Stimulated activated naive CD8-positive, alpha-beta T cell treated with anti-CD3 and anti-CD28 coated beads, Interleukin-15, amount 100 ng/mL, for 72 hours (primary cell): ENCODE results near the gene GLP1R.

Experiments
- ATAC-seq: fragments of 150-1000 bp; cut with Tn5 transposase; 2 replicates; pipeline ENCODE4 v1.10.0; 2021; ENCODE audit warnings: mild to moderate bottlenecking, moderate library complexity
- DNase-seq, 2 donors: peaks; one replicate each; pipeline ENCODE4 v3.0.0; 2021 to 2022
- H3K27ac Mint-ChIP-seq, 2 donors: one replicate each; pipeline ENCODE4 v1.8.0; 2022; ENCODE audit warnings: mild to moderate bottlenecking in 2 of 2, mixed read lengths in 2 of 2, moderate library complexity in 2 of 2
- H3K27me3 Mint-ChIP-seq: one replicate; pipeline ENCODE4 v1.8.0; 2022; ENCODE audit warnings: mixed read lengths
- H3K4me1 Mint-ChIP-seq: one replicate; pipeline ENCODE4 v1.8.0; 2022; ENCODE audit warnings: mild to moderate bottlenecking, mixed read lengths
- H3K4me3 Mint-ChIP-seq, 2 donors: one replicate each; pipeline ENCODE4 v1.8.0; 2022; ENCODE audit warnings: mild to moderate bottlenecking in 2 of 2, mixed read lengths in 2 of 2, moderate library complexity in 1 of 2
- H3K9me3 Mint-ChIP-seq, 2 donors: one replicate each; pipeline ENCODE4 v1.8.0; 2022; ENCODE audit warnings: mixed read lengths in 2 of 2

GLP1R gene

DNA sequence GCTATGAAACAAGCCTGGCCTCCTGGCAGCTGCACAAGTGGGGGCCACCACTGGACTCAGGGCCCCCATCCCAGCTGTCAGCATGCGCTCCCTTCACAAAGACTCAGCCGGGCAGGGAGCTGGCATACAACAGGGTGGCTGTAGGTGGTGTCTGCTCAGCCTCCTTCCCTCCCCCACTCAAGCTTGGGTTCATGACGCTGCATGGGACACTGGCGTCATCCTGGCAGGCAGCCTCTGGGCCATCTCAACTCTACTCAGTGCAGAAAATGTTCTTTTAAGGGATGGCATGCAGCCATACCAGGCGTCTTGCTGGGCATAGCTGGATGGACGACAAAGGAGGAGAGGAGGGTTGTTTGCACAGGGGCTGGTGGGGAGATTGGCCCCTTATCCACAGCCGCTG is 35.9 kb downstream of the GLP1R start:
- Mint-ChIP-seq H3K27ac (no peak overlapping the region), H3K9me3 (no peaks in the 10 kb centered on the region), H3K27me3 (peaks cover 52% of the 10 kb centered on the region), H3K4me1 (peaks cover 46% of the 10 kb centered on the region), H3K4me3 (no peak overlapping the region)
- ATAC-seq = no peak
- DNase-seq = no peak

DNA sequence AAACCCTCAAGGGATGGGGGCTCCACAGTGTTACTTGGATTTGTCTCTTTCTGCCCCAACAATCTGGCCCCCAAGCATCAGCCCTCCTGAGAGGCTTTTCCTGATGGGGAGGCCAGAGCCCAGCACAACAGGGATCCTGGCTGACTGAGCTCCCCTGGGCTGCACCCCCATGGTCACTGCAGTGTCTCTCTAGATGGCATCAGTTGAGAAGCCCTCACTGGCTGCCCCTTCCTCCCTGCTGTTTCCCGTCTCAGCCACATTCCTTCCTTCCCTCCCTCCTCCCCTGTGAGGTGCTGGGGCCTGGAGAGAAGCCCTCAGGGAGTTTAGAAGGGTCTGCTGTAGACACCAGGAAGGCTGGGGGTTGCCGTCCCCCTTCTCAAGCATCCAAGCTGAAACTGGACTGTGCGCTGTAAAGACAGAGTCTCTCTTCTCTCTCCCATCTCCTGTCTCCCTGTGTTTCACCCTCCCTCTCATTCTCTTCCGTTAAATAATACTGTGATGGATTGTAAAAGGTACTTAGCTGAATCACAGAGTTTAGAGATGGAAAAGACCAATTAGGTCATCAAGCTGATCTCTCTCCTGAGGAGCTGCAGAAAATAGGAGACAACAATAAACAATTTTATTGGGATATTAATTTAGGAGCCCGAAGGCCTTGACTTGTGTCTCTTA is 36.7 kb downstream of the GLP1R start:
- Mint-ChIP-seq H3K27ac (no peak overlapping the region), H3K4me3 (no peak overlapping the region), H3K4me1 (peaks cover 48% of the 10 kb centered on the region), H3K9me3 (no peaks in the 10 kb centered on the region), H3K27me3 (peaks cover 60% of the 10 kb centered on the region)
- ATAC-seq (no peak), DNase-seq (no peak)

DNA sequence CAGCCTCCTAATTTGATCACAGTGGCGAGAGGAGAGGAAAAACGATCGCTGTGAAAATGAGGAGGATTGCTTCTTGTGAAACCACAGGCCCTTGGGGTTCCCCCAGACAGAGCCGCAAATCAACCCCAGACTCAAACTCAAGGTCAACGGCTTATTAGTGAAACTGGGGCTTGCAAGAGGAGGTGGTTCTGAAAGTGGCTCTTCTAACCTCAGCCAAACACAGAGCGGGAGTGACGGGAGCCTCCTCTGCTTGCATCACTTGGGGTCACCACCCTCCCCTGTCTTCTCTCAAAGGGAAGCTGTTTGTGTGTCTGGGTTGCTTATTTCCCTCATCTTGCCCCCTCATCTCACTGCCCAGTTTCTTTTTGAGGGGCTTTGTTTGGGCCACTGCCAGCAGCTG is 37.7 kb downstream of the GLP1R start:
- Mint-ChIP-seq H3K27ac (peak overlapping the region; percentile 20 to 28), H3K4me3 (peak overlapping the region; percentile 9 to 36), H3K4me1 (peaks cover 53% of the 10 kb centered on the region), H3K27me3 (peaks cover 70% of the 10 kb centered on the region), H3K9me3 (no peaks in the 10 kb centered on the region)
- DNase-seq (peak; percentile 67 to 84), ATAC-seq (peak; percentile 96)

DNA sequence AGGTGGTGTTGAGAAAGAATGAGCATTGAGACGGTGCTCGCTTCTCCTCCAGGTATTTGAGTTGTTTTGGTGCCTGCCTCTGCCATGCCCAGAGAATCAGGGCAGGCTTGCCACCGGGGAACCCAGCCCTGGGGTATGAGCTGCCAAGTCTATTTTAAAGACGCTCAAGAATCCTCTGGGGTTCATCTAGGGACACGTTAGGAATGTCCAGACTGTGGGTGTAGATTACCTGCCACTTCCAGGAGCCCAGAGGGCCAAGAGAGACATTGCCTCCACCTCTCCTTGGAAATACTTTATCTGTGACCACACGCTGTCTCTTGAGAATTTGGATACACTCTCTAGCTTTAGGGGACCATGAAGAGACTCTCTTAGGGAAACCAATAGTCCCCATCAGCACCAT is 38.1 kb downstream of the GLP1R start:
- Mint-ChIP-seq H3K27ac (peak overlapping the region in 1 of 2 donors; percentile 28), H3K9me3 (no peaks in the 10 kb centered on the region), H3K4me1 (peaks cover 53% of the 10 kb centered on the region), H3K27me3 (peaks cover 74% of the 10 kb centered on the region), H3K4me3 (peak overlapping the region; percentile 9 to 36)
- no peak for DNase-seq
- peak; percentile 17 for ATAC-seq

DNA sequence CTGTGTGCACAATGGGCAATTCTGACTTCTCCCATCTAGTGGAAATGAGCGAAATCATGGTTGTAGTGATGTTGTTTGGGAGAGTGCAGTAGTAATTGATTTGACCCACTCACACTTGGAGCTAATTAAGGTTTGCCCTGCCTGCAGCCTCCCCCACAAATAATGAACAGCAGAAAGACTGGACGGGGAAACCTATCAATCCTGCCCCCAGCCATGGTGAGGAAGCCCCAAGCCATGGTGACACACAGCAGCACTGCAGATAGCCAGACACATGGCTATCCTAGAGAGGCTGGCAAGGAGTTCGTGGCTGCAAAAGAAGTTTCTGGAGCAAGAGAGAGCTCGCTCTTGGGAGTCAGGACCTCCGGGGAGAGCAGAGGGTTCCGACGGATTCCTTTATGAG is 38.6 kb downstream of the GLP1R start:
- DNase-seq = no peak
- H3K4me3 Mint-ChIP-seq = no peak overlapping the region
- H3K27me3 Mint-ChIP-seq = peaks cover 79% of the 10 kb centered on the region
- H3K9me3 Mint-ChIP-seq = no peaks in the 10 kb centered on the region
- ATAC-seq = no peak
- peaks cover 53% of the 10 kb centered on the region for H3K4me1 Mint-ChIP-seq
- H3K27ac Mint-ChIP-seq = no peak overlapping the region

DNA sequence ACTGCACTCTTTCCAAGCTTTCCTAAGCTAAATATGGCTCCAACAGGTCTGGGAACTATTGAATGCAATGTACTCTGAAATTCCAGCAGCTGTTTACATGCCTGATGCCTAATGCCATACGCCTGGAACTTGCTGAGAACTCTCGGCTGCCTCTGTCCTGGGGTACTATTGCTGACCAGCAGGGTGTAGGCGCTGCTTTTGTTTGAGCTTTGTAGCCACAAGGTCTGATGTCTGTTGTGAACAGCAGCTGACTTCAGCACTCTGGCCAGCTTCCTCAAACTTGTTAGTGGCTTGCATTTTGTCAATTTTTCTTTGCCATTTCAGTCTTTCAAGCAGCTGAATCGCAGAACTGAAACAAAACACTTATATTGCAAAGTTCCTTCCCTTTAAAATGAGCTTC is 39.8 kb downstream of the GLP1R start:
- peak in 1 of 2 donors; percentile 23 for DNase-seq
- H3K4me3 Mint-ChIP-seq = no peak overlapping the region
- no peak for ATAC-seq
- H3K4me1 Mint-ChIP-seq = peaks cover 45% of the 10 kb centered on the region
- H3K27me3 Mint-ChIP-seq = peaks cover 86% of the 10 kb centered on the region
- peak overlapping the region in 1 of 2 donors; percentile 61 for H3K27ac Mint-ChIP-seq
- no peaks in the 10 kb centered on the region for H3K9me3 Mint-ChIP-seq

DNA sequence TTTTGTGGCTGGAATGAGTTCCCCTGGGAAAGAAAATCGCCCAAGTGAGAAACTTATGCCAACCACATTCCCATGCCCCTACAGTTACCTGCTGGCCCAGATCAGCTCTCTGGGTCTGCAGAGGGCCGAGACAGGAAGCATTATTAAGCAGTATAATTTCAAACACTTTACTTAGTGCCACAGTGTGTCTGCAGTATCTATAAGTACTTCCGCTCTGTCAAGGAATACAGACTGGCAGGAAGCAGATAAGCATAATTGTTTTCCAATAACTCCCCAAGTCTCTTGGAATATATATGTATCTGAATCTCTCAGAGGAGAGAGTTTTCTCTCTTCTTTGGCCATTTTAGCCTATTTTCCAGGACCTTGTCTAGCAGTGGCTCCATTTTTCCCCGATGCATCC is 41.5 kb downstream of the GLP1R start:
- H3K9me3 Mint-ChIP-seq = no peaks in the 10 kb centered on the region
- no peak overlapping the region for H3K4me3 Mint-ChIP-seq
- no peak overlapping the region for H3K27ac Mint-ChIP-seq
- peaks cover 37% of the 10 kb centered on the region for H3K4me1 Mint-ChIP-seq
- DNase-seq (no peak), ATAC-seq (no peak)
- peaks cover 70% of the 10 kb centered on the region for H3K27me3 Mint-ChIP-seq

DNA sequence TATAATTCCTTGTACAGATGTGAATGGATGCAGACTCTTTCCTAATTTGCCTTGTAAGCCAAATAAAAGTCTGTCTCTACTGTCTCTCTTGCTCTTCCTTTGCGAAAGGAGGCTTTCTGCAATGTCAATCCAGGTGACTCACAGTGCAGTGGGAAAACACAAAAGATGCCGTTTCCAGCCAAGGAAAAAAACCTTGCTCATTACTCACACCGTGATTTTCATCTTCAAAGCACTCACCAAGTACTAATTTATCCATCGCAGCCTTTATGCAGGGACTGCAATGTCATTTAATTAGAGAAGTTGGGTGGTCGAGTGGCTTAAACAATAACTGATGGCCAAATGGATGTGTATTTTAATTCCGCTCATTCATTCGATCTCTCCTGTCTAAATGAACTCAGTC is 42.6 kb downstream of the GLP1R start:
- no peaks in the 10 kb centered on the region for H3K9me3 Mint-ChIP-seq
- DNase-seq = no peak
- no peak overlapping the region for H3K4me3 Mint-ChIP-seq
- no peak overlapping the region for H3K27ac Mint-ChIP-seq
- peaks cover 26% of the 10 kb centered on the region for H3K4me1 Mint-ChIP-seq
- H3K27me3 Mint-ChIP-seq = peaks cover 68% of the 10 kb centered on the region
- no peak for ATAC-seq

DNA sequence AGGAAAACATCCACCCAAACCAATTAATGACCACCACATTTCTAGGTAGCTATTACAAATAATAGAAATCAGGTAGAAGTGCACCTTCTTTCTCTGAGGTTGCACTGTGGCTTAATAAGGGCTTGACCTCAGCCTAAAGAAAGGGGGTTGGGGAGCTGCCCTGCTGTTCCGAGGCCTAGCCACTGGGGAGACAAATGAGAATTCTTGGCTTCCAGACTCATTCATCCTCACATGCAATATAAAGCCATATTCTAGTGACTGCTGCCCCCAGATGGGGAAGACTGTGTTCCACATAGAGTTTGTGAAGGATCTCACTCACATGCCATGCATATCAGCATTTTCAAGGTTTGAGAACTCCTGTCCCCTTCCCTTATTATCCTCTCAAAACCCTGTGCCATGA is 43.5 kb downstream of the GLP1R start:
- H3K27ac Mint-ChIP-seq = no peak overlapping the region
- peaks cover 59% of the 10 kb centered on the region for H3K27me3 Mint-ChIP-seq

DNA sequence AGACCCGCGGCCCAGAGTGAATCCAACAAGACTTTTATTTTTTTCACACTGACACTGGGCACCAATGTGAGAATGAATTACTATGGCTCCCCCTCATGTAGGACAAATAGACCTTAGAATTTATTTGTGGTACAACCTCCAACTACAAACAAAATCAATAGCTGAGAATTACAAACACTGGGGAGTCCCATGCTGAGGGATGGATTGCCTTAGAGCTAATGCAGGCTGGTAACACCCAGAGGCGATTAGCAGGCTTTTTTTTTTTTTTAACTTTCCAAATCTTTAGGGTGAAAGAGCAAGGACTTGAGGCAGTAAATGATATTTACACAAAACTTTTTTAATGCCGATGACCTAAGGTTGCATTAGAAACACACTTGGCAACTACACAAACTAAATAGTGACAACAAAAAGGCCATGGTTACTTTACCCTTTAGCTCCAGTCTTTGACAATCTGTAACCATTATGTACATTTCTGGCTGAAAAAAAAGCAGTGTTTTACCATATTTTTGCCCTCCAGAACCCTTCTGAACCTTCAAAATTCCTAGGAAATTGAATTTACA is 44.6 kb downstream of the GLP1R start:
- Mint-ChIP-seq H3K4me3 (no peak overlapping the region), H3K27me3 (peaks cover 48% of the 10 kb centered on the region), H3K27ac (no peak overlapping the region), H3K9me3 (no peaks in the 10 kb centered on the region), H3K4me1 (peaks cover 14% of the 10 kb centered on the region)
- ATAC-seq = no peak
- DNase-seq = no peak

More for the DNA sequence above, 43.5 kb downstream of the GLP1R start:
- no peak for DNase-seq
- H3K4me1 Mint-ChIP-seq = peaks cover 17% of the 10 kb centered on the region
- no peak overlapping the region for H3K4me3 Mint-ChIP-seq
- H3K9me3 Mint-ChIP-seq = no peaks in the 10 kb centered on the region
- ATAC-seq = peak; percentile 53

DNA sequence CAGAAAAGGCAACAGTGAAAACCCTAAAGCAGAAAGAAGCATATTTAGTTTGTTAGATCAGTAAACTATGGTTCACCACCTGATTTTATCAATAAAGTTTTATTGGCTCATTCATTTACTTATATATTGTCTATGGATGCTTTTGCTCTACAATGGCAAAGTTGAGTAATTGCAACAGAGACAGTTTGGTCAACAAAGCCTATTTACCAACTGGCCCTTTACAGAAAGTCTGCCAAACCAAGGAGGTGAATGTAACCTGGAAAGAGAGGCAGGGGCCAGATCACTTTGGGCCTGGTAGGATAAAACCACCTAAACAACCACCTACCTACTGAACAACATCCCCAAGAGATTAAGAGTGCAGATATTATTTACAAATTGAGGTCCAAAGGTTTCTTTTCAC is 47.0 kb downstream of the GLP1R start:
- H3K4me3 Mint-ChIP-seq = no peak overlapping the region
- DNase-seq = no peak
- no peak overlapping the region for H3K27ac Mint-ChIP-seq
- H3K4me1 Mint-ChIP-seq = peaks cover 13% of the 10 kb centered on the region
- no peaks in the 10 kb centered on the region for H3K9me3 Mint-ChIP-seq
- peaks cover 25% of the 10 kb centered on the region for H3K27me3 Mint-ChIP-seq
- no peak for ATAC-seq

DNA sequence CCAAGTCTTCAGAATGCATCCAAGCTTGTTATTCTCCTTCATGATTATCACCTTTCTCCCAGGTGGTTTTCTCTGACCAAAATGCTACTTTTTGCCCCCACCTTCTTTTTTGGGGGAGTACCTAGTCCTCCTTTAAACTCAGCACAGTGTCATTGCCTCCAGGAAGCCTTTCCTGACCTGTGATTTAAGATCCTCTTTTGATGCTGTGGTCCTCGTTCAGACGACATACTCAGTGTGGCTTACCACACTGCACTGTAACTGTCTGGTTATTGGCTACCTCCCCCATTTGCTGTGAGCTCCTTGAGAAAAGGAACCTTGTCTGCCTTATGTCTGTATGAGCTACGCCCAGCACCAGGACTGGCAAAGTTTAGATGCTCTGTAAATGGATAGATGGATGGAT is 51.8 kb downstream of the GLP1R start:
- peak overlapping the region in 1 of 2 donors; percentile 19 for H3K27ac Mint-ChIP-seq
- H3K9me3 Mint-ChIP-seq = no peaks in the 10 kb centered on the region
- ATAC-seq = peak; percentile 99

DNA sequence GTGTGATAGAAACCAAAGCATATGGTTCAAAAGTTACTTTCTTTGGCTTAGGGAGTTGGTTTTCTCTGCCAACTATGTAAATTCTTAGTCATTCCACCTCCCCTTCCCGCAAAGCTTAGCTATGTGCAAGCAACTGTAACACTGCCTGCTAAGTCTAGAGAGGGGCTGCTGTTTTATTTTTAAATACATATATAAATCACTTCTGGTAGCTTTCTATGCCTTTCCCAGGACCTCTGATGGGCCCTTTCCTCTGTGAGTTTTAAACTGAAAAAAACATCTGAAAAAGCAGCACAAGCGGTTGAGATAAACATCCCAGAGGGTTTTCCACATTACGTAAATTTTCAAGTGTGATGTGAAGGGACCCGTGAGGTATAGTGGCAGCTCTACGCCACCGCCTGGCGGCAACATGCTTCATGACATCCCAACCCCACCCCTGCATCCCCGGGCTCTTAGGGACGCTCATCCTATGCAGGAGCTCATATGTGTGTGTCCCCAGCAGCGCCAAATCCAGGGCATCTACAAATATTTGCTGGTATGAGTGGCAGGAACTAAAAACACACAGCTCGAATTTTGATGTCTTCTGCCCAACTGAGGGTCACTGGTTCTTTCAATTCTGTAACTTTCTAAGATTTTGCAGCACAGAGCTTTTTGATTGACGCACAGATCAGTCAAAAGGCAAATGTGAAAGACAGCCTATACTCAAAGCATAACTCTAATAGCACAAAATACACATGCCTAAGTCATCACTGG is 53.7 kb downstream of the GLP1R start:
- no peak for ATAC-seq
- H3K9me3 Mint-ChIP-seq = no peaks in the 10 kb centered on the region
- peaks cover 45% of the 10 kb centered on the region for H3K4me1 Mint-ChIP-seq
- H3K27ac Mint-ChIP-seq = no peak overlapping the region
- no peak for DNase-seq
- no peaks in the 10 kb centered on the region for H3K27me3 Mint-ChIP-seq
- H3K4me3 Mint-ChIP-seq = no peak overlapping the region

More for the DNA sequence above, 51.8 kb downstream of the GLP1R start:
- peak in 1 of 2 donors; percentile 58 for DNase-seq
- H3K27me3 Mint-ChIP-seq = no peaks in the 10 kb centered on the region
- H3K4me1 Mint-ChIP-seq = peaks cover 36% of the 10 kb centered on the region
- no peak overlapping the region for H3K4me3 Mint-ChIP-seq

DNA sequence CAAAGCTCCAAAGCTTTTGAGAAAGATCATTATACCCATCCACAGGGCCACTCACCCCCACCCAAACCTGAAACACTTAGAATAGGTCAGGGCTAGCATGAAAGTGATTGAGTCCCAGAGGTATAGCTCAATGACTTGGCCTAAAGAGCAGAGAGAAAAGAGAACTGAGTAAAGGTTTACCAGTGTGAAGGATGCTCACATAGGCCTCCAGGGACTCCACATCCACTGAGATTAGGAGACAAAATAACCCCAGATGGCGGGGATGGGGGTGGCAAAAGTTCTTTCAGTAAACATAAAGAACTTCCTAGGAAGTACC is 54.2 kb downstream of the GLP1R start:
- H3K4me1 Mint-ChIP-seq = peaks cover 49% of the 10 kb centered on the region
- DNase-seq (no peak), ATAC-seq (no peak)

DNA sequence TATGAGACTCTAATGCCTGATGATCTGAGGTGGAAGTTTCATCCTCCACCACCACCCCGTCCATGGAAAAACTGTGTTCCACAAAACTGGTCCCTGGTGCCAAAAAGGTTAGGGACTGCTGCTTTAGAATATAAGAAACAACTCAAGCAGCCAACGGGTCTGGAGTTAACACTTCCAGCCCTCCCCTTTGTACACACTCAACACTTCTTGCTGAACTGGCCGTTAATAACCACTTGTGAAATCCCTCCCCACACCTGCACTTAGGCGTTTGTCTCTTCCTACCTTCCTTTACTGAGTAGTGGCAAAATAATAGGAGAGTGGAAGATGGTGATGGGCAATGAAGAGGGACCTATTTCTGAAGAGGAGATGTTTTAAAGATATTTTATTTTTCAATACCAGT is 55.9 kb downstream of the GLP1R start:
- no peak for DNase-seq
- peak overlapping the region in 1 of 2 donors; percentile 23 for H3K27ac Mint-ChIP-seq
- no peak for ATAC-seq
- no peaks in the 10 kb centered on the region for H3K27me3 Mint-ChIP-seq
- peaks cover 55% of the 10 kb centered on the region for H3K4me1 Mint-ChIP-seq
- no peak overlapping the region for H3K4me3 Mint-ChIP-seq
- no peaks in the 10 kb centered on the region for H3K9me3 Mint-ChIP-seq

More for the DNA sequence above, 54.2 kb downstream of the GLP1R start:
- no peaks in the 10 kb centered on the region for H3K9me3 Mint-ChIP-seq
- no peaks in the 10 kb centered on the region for H3K27me3 Mint-ChIP-seq
- H3K27ac Mint-ChIP-seq = peak overlapping the region in 1 of 2 donors; percentile 58
- no peak overlapping the region for H3K4me3 Mint-ChIP-seq

DNA sequence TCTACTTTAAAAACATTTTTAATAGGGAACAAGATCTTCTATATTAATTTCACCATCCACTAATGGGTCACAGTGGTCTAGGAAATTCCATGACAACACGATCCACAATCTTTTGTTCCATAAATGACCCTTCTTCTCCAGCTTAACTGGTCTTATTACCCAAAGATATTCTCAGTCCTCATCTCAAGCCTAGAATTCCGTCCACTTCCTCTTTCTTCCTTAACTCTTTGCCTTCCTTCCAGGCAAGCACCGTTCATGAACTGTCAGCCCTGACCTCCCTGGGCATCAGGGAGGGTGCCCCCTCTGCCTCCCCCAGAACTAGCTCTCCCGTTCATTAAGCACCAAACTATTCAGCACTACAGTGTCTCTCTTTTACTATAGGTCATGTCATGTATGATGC is 58.5 kb downstream of the GLP1R start:
- Mint-ChIP-seq H3K9me3 (no peaks in the 10 kb centered on the region), H3K4me1 (peaks cover 58% of the 10 kb centered on the region), H3K27me3 (no peaks in the 10 kb centered on the region), H3K4me3 (no peak overlapping the region), H3K27ac (no peak overlapping the region)
- ATAC-seq (no peak), DNase-seq (no peak)
